GM23248 (cell line): ENCODE results near the gene SYNGR1. TPM values are rescaled to one million over a fixed set of nuclear protein-coding genes. Genes with fewer than 3 reads are reported as not detected.

Experiments
- DNase-seq: peaks from one replicate; pipeline ENCODE4 v3.0.0-alpha.2; 2015
- H2AFZ ChIP-seq: fragments of 200-600 bp; sonication (generic); 2 replicates; pipeline ENCODE4 v1.6.1; 2016; ENCODE audit warnings: antibody characterized with exemption
- H3F3A ChIP-seq: fragments of 200-600 bp; sonication (generic); 2 replicates; pipeline ENCODE4 v1.6.1; 2016; ENCODE audit warnings: mild to moderate bottlenecking, antibody characterized with exemption, mixed run types; ENCODE audit not compliant: insufficient read depth
- H3K27ac ChIP-seq: fragments of 200-600 bp; sonication (generic); 2 replicates; pipeline ENCODE4 v1.5.1; 2016; ENCODE audit warnings: mild to moderate bottlenecking
- H3K27me3 ChIP-seq: fragments of 200-600 bp; sonication (generic); replicated peaks from 2 replicates; pipeline ENCODE4 v1.6.1; 2016; ENCODE audit warnings: mild to moderate bottlenecking; ENCODE audit not compliant: insufficient read depth
- H3K36me3 ChIP-seq: fragments of 200-600 bp; sonication (generic); 2 replicates; pipeline ENCODE4 v1.6.1; 2016; ENCODE audit warnings: low read depth, mild to moderate bottlenecking
- H3K4me1 ChIP-seq: fragments of 200-600 bp; sonication (generic); 2 replicates; pipeline ENCODE4 v1.6.1; 2016; ENCODE audit warnings: mild to moderate bottlenecking; ENCODE audit not compliant: insufficient read depth
- H3K4me2 ChIP-seq: fragments of 200-600 bp; sonication (generic); one replicate; pipeline ENCODE4 v1.6.1; 2016; ENCODE audit warnings: mild to moderate bottlenecking; ENCODE audit not compliant: unreplicated experiment
- H3K4me3 ChIP-seq: fragments of 200-600 bp; sonication (generic); 2 replicates; pipeline ENCODE4 v1.5.1; 2016; ENCODE audit warnings: mild to moderate bottlenecking
- H3K79me2 ChIP-seq: fragments of 200-600 bp; sonication (generic); 2 replicates; pipeline ENCODE4 v1.6.1; 2016; ENCODE audit warnings: mild to moderate bottlenecking; ENCODE audit not compliant: insufficient read depth
- H3K9ac ChIP-seq: fragments of 200-600 bp; sonication (generic); 2 replicates; pipeline ENCODE4 v1.6.1; 2016; ENCODE audit warnings: mild to moderate bottlenecking
- H3K9me2 ChIP-seq: fragments of 200-600 bp; sonication (generic); 2 replicates; pipeline ENCODE4 v1.6.1; 2016; ENCODE audit warnings: mixed run types, mild to moderate bottlenecking, moderate library complexity; ENCODE audit not compliant: insufficient read depth
- H3K9me3 ChIP-seq: fragments of 200-600 bp; sonication (generic); one replicate; pipeline ENCODE4 v1.6.1; 2017; ENCODE audit warnings: low read depth
- H4K20me1 ChIP-seq: fragments of 200-600 bp; sonication (generic); 2 replicates; pipeline ENCODE4 v1.6.0; 2016; ENCODE audit not compliant: insufficient read depth
- EZH2 ChIP-seq: fragments of 200-600 bp; sonication (generic); IDR thresholded peaks from 2 replicates; pipeline ENCODE4 v1.6.1; 2018; ENCODE audit warnings: antibody characterized with exemption, mild to moderate bottlenecking; ENCODE audit not compliant: insufficient read depth, poor library complexity, severe bottlenecking
- EZH2phosphoT487 ChIP-seq: fragments of 200-600 bp; sonication (generic); IDR thresholded peaks from 2 replicates; pipeline ENCODE4 v1.6.1; 2018; ENCODE audit warnings: antibody characterized with exemption, moderate library complexity, mild to moderate bottlenecking, low read depth; ENCODE audit not compliant: insufficient read depth
- WGBS, 2 experiments: methylation state at CpG; one replicate each; pipeline ENCODE4 v1.1.6; 2015 to 2017; ENCODE audit warnings: low lambda C conversion rate in 2 of 2, low coverage in 1 of 2; ENCODE audit errors: missing lambda C conversion rate in 2 of 2; 5-methylcytosine and 5-hydroxymethylcytosine counted together
- in situ Hi-C: fragments of 300-500 bp; cut with MboI; formaldehyde crosslinking; loops from 2 replicates; pipeline ENCODE4 v1.15.0; 2020
- polyA plus RNA-seq: library from polyadenylated mRNA; unstranded; fragments of >200 nt; fragmentation: Nextera tagmentation; extraction: Ambion mirVana; gene quantifications from 2 replicates; pipeline ENCODE4 v1.2.1, GENCODE V29; 2016
- total RNA-seq: library from RNA; depleted of rRNA; stranded (reverse); fragments of >200 nt; shearing (Covaris generic); gene quantifications from 2 replicates; pipeline ENCODE4 v1.2.3, GENCODE V29; 2014

SYNGR1 gene
- total and polyA plus RNA-seq, 2 experiments from 2014 or later: 6.1 to 23.2 TPM

- Histone ChIP-seq H3K4me1 (no peaks in the 10 kb centered on the region), H3F3A (no peaks in the 10 kb centered on the region), H3K4me3 (no peak overlapping the region), H2AFZ (no peak overlapping the region), H3K27me3 (no peaks in the 10 kb centered on the region), H3K4me2 (no peak overlapping the region), H3K9me3 (no peaks in the 10 kb centered on the region), H3K9ac (no peak overlapping the region), H3K79me2 (no peaks in the 10 kb centered on the region), H4K20me1 (no peaks in the 10 kb centered on the region), H3K27ac (no peak overlapping the region), H3K36me3 (no peaks in the 10 kb centered on the region), H3K9me2 (no peaks in the 10 kb centered on the region)
- DNase-seq: no peak
- 66 to 67% methylated on average over 15 of the region's 15 CpGs for WGBS, 2 experiments
- no peak for TF ChIP-seq EZH2
- TF ChIP-seq EZH2phosphoT487: no peak
- in situ Hi-C loops: no loop called here
These were observed 30.3 kb downstream of the SYNGR1 start for GRCh38 chr22:39379756-39380730.

- Histone ChIP-seq H3K4me1 (no peaks in the 10 kb centered on the region), H2AFZ (no peak overlapping the region), H3K79me2 (no peaks in the 10 kb centered on the region), H3K27me3 (no peaks in the 10 kb centered on the region), H3K9me3 (no peaks in the 10 kb centered on the region), H3K4me2 (no peak overlapping the region), H3K27ac (no peak overlapping the region), H3K4me3 (no peak overlapping the region), H3K9me2 (no peaks in the 10 kb centered on the region), H4K20me1 (no peaks in the 10 kb centered on the region), H3K36me3 (no peaks in the 10 kb centered on the region), H3K9ac (no peak overlapping the region), H3F3A (no peaks in the 10 kb centered on the region)
- no peak for DNase-seq
- in situ Hi-C loops: no loop called here
- TF ChIP-seq EZH2 (no peak), EZH2phosphoT487 (no peak)
- 82 to 85% methylated on average over 14 of the region's 14 CpGs for WGBS, 2 experiments
These were observed 31.4 kb downstream of the SYNGR1 start for GRCh38 chr22:39381009-39381755.

GRCh38 chr22:39381930-39382329 is 32.1 kb downstream of the SYNGR1 start:
- Histone ChIP-seq H2AFZ (no peak overlapping the region), H3K79me2 (no peaks in the 10 kb centered on the region), H3K4me3 (no peak overlapping the region), H3K4me1 (no peaks in the 10 kb centered on the region), H3K27me3 (no peaks in the 10 kb centered on the region), H3K9me3 (no peaks in the 10 kb centered on the region), H3K27ac (no peak overlapping the region), H4K20me1 (no peaks in the 10 kb centered on the region), H3K36me3 (no peaks in the 10 kb centered on the region), H3F3A (no peaks in the 10 kb centered on the region), H3K9ac (no peak overlapping the region), H3K9me2 (no peaks in the 10 kb centered on the region), H3K4me2 (no peak overlapping the region)
- WGBS, 2 experiments: 79 to 81% methylated on average over 7 to 8 of the region's 8 CpGs
- no peak for DNase-seq
- no peak for TF ChIP-seq EZH2phosphoT487
- TF ChIP-seq EZH2: no peak
- in situ Hi-C loops: no loop called here

GRCh38 chr22:39382410-39382809 is 32.6 kb downstream of the SYNGR1 start:
- Histone ChIP-seq H3K9me3 (no peaks in the 10 kb centered on the region), H3K4me2 (no peak overlapping the region), H3K4me3 (no peak overlapping the region), H3K9me2 (no peaks in the 10 kb centered on the region), H3K27ac (no peak overlapping the region), H3K36me3 (no peaks in the 10 kb centered on the region), H3K27me3 (no peaks in the 10 kb centered on the region), H4K20me1 (no peaks in the 10 kb centered on the region), H3K79me2 (no peaks in the 10 kb centered on the region), H3K9ac (no peak overlapping the region), H2AFZ (no peak overlapping the region), H3K4me1 (no peaks in the 10 kb centered on the region), H3F3A (no peaks in the 10 kb centered on the region)
- WGBS, 2 experiments: 86% methylated on average over 4 to 5 of the region's 5 CpGs
- no peak for TF ChIP-seq EZH2
- TF ChIP-seq EZH2phosphoT487: no peak
- in situ Hi-C loops: no loop called here
- DNase-seq: no peak
